ENCODE measurements around the gene DOK3.

The DOK3 gene

DNA sequence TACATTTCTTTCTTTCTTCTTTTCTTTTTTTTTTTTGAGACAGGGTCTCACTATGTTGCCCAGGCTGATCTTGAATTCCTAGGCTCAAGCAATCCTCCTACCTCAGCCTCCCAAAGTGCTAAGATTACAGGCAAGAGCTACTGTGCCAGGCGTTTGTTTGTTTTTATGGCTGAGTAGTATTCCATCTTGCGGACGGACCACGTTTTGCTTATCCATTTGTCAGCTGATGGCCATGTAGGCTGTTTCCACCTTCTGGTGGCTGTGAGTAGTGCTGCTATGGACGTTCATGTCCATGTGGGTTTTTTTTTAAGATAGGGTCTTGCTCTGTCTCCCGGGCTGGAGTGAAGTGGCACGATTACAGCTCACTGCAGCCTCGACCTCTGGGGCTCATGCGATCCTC lies 2.5 kb downstream of the DOK3 start:
- Histone ChIP-seq H4K91ac (ENCODE audit: low read length) (no peak overlapping the region), H3K4me1 (ENCODE audit: control insufficient read depth, insufficient read depth, low read depth, low read length) (peaks cover 9% of the 10 kb centered on the region), H3K14ac (ENCODE audit: low read length in 2 of 2) (no peak overlapping the region), H3K4ac (ENCODE audit: low read depth in 1 of 2, low read length in 2 of 2) (no peak overlapping the region), H2BK5ac (ENCODE audit: low read depth, low read length, poor library complexity, severe bottlenecking) (no peak overlapping the region), H3K9me3 (ENCODE audit: control insufficient read depth, low read length) (no peaks in the 10 kb centered on the region), H3K79me1 (replicated peaks; ENCODE audit: low read length, poor library complexity, severe bottlenecking) (peaks cover 7% of the 10 kb centered on the region), H3K4me3 (ENCODE audit: insufficient read depth in 1 of 2, low read depth in 1 of 2, low read length in 2 of 2) (no peak overlapping the region), H4K8ac (ENCODE audit: low read length) (no peak overlapping the region), H2BK12ac (ENCODE audit: low read length in 2 of 2) (no peak overlapping the region), H3K9ac (ENCODE audit: low read length) (no peak overlapping the region), H3K27me3 (ENCODE audit: control insufficient read depth in 1 of 2, insufficient read depth in 1 of 2, low read length in 2 of 2) (no peaks in the 10 kb centered on the region), H2BK120ac (ENCODE audit: low read depth, low read length) (no peak overlapping the region), H3K4me2 (ENCODE audit: low read length, poor library complexity, severe bottlenecking) (no peak overlapping the region), H3K27ac (ENCODE audit: low read length, poor library complexity, severe bottlenecking) (no peak overlapping the region), H3K23ac (ENCODE audit: low read length in 2 of 2) (no peak overlapping the region), H2AK5ac (ENCODE audit: low read length, severe bottlenecking) (no peak overlapping the region), H3K18ac (ENCODE audit: low read depth in 1 of 2, low read length in 2 of 2) (no peak overlapping the region), H2BK15ac (ENCODE audit: low read depth, poor library complexity, severe bottlenecking) (no peak overlapping the region), H2AFZ (ENCODE audit: low read depth, low read length) (no peak overlapping the region), H3K36me3 (ENCODE audit: control insufficient read depth in 1 of 2, insufficient read depth in 2 of 2, low read depth in 1 of 2, low read length in 2 of 2) (peaks cover 19 to 71% of the 10 kb centered on the region in 2 experiments)
- peak; percentile 56 for DNase-seq
- WGBS, result 90% methylated on average over 9 of the region's 9 CpGs

DNA sequence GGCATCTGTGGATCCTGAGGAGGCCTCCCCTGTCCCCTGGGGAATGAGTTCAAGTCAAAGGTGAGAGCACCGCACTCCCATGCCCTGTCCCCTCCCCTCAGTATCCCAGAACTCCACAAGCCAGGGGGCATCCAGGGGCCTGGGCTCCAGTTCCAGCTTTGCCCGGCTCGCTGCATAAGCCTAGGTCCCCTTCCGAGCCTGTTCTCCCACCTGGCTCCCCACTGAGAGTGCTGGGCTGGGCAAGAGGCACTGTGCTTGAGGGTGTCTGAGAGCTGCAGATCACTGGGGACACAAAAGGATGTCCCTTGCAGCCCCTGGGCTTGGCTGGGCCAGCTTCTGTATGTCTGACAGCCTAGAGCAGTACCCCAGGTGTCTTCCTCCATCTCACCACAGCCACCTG lies 4.6 kb downstream of the DOK3 start:
- Histone ChIP-seq H4K91ac (ENCODE audit: low read length) (no peak overlapping the region), H2BK5ac (ENCODE audit: low read depth, low read length, poor library complexity, severe bottlenecking) (no peak overlapping the region), H2BK12ac (ENCODE audit: low read length in 2 of 2) (no peak overlapping the region), H3K4me1 (ENCODE audit: control insufficient read depth, insufficient read depth, low read depth, low read length) (peaks cover 16% of the 10 kb centered on the region), H2BK15ac (ENCODE audit: low read depth, poor library complexity, severe bottlenecking) (no peak overlapping the region), H3K18ac (ENCODE audit: low read depth in 1 of 2, low read length in 2 of 2) (no peak overlapping the region), H3K79me1 (replicated peaks; ENCODE audit: low read length, poor library complexity, severe bottlenecking) (peaks cover 1% of the 10 kb centered on the region), H3K27me3 (ENCODE audit: control insufficient read depth in 1 of 2, insufficient read depth in 1 of 2, low read length in 2 of 2) (no peaks in the 10 kb centered on the region), H2AK5ac (ENCODE audit: low read length, severe bottlenecking) (no peak overlapping the region), H2BK120ac (ENCODE audit: low read depth, low read length) (no peak overlapping the region), H3K9ac (ENCODE audit: low read length) (no peak overlapping the region), H3K14ac (ENCODE audit: low read length in 2 of 2) (no peak overlapping the region), H4K8ac (ENCODE audit: low read length) (no peak overlapping the region), H3K36me3 (ENCODE audit: control insufficient read depth in 1 of 2, insufficient read depth in 2 of 2, low read depth in 1 of 2, low read length in 2 of 2) (peaks cover 0 to 50% of the 10 kb centered on the region in 2 experiments), H3K4me2 (ENCODE audit: low read length, poor library complexity, severe bottlenecking) (no peak overlapping the region), H3K9me3 (ENCODE audit: control insufficient read depth, low read length) (no peaks in the 10 kb centered on the region), H3K27ac (ENCODE audit: low read length, poor library complexity, severe bottlenecking) (no peak overlapping the region), H3K4me3 (ENCODE audit: insufficient read depth in 1 of 2, low read depth in 1 of 2, low read length in 2 of 2) (no peak overlapping the region), H2AFZ (ENCODE audit: low read depth, low read length) (no peak overlapping the region), H3K23ac (ENCODE audit: low read length in 2 of 2) (no peak overlapping the region), H3K4ac (ENCODE audit: low read depth in 1 of 2, low read length in 2 of 2) (no peak overlapping the region)
- DNase-seq, result no peak
- 93% methylated on average over 2 of the region's 4 CpGs for WGBS

DNA sequence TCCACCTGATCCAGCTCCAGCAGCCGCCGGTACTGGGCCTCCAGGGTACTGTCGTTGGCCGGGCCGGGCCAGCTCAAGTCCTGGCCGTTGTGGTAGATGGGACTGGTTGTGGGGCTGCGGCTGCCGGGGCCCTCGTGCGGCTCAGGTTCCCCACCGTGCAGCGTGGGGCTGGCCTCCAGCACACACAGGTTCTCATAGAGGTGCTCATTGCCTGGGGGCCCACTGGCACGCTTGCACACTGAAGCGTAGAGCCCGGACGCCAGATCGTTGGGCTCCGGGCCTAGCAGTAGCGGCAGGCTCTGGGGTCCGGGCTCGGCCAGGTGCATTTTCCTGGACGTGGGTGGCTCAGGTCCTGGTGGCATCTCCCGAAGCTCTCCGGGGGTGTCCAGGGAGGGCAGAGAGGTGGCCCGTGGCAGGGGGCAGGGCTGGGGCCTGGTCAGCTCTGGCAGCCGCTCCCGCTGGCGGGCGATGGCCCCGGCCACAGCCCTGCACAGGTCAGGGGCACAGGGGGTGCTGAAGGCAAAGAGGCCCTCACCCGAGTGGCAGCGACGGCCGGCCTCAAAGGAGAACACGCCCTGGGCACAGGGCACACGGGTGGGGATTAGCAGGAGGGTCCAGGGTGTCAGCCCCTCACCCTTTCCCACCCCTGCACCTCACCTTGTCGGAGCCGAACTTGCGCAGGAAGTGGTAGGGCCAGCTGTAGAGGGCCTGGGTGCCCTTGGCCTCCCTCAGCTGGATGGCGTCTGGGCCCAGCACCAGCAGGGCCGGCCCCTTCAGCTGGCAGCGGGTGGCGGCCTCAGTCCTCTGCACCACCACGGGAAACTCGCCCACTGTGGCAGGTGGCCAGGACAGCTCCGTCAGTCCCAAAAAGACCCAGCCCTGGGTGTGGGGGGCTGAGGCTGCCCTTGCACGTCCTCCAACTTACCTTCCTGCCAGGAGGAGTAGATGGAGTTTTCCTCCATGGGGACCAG lies 5.3 kb downstream of the DOK3 start:
- no peak overlapping the region for H3K27ac ChIP-seq (ENCODE audit: low read length, poor library complexity, severe bottlenecking)
- H2BK15ac ChIP-seq (ENCODE audit: low read depth, poor library complexity, severe bottlenecking), result no peak overlapping the region
- H3K23ac ChIP-seq (ENCODE audit: low read length in 2 of 2), result no peak overlapping the region
- H3K9ac ChIP-seq (ENCODE audit: low read length), result no peak overlapping the region
- no peak overlapping the region for H3K14ac ChIP-seq (ENCODE audit: low read length in 2 of 2)
- no peak overlapping the region for H2BK120ac ChIP-seq (ENCODE audit: low read depth, low read length)
- H3K36me3 ChIP-seq (ENCODE audit: control insufficient read depth in 1 of 2, insufficient read depth in 2 of 2, low read depth in 1 of 2, low read length in 2 of 2), result peaks cover 0 to 43% of the 10 kb centered on the region in 2 experiments
- peaks cover 16% of the 10 kb centered on the region for H3K4me1 ChIP-seq (ENCODE audit: control insufficient read depth, insufficient read depth, low read depth, low read length)
- no peak overlapping the region for H3K18ac ChIP-seq (ENCODE audit: low read depth in 1 of 2, low read length in 2 of 2)
- H3K27me3 ChIP-seq (ENCODE audit: control insufficient read depth in 1 of 2, insufficient read depth in 1 of 2, low read length in 2 of 2), result no peaks in the 10 kb centered on the region
- no peak for DNase-seq
- H3K4me2 ChIP-seq (ENCODE audit: low read length, poor library complexity, severe bottlenecking), result no peak overlapping the region
- H4K8ac ChIP-seq (ENCODE audit: low read length), result no peak overlapping the region
- no peak overlapping the region for H2AFZ ChIP-seq (ENCODE audit: low read depth, low read length)
- H2BK5ac ChIP-seq (ENCODE audit: low read depth, low read length, poor library complexity, severe bottlenecking), result no peak overlapping the region
- no peak overlapping the region for H2BK12ac ChIP-seq (ENCODE audit: low read length in 2 of 2)
- no peaks in the 10 kb centered on the region for H3K9me3 ChIP-seq (ENCODE audit: control insufficient read depth, low read length)
- no peak overlapping the region for H3K4me3 ChIP-seq (ENCODE audit: insufficient read depth in 1 of 2, low read depth in 1 of 2, low read length in 2 of 2)
- H3K4ac ChIP-seq (ENCODE audit: low read depth in 1 of 2, low read length in 2 of 2), result no peak overlapping the region
- H3K79me1 ChIP-seq (replicated peaks; ENCODE audit: low read length, poor library complexity, severe bottlenecking), result no peaks in the 10 kb centered on the region
- H2AK5ac ChIP-seq (ENCODE audit: low read length, severe bottlenecking), result no peak overlapping the region
- WGBS, result 96% methylated on average over 45 of the region's 47 CpGs
- H4K91ac ChIP-seq (ENCODE audit: low read length), result no peak overlapping the region

DNA sequence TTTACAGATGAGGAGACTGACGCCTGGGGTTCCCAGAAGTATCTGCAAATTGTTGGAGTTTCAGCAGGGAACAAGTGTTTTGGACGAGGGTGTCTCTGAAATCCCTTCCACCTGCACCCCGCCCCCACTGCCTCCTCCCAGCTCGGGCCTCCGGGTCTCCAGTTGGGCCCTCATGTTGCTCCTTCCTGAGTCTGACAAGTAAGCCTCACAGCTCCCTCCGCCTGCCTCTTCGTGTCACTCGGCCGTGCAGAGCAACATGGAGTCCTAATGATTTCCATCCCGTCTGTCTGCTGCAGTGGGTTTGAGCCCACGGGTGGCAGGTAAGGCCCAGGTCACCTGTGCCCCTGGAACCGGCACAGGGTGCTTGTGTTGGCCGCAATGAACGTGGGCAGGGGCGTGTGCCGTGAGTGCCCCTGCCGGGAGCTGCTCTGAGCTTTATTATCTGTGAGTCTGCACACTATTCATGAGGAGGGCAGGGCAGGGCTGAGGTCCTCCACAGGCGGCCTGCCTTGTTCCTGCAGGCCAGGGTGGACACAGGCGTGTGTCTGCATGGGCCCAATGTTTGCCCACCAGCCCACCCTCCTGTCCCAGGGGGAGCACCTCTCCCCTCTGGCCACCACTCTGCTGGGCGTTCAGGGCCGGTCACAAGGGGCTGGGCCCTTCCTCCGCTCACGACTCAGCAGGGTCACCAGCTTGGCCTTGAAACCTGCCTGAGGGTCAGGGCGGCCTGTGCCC lies 6.1 kb downstream of the DOK3 start:
- Histone ChIP-seq H3K27me3 (ENCODE audit: control insufficient read depth in 1 of 2, insufficient read depth in 1 of 2, low read length in 2 of 2) (no peaks in the 10 kb centered on the region), H3K79me1 (replicated peaks; ENCODE audit: low read length, poor library complexity, severe bottlenecking) (peaks cover 2% of the 10 kb centered on the region), H2AK5ac (ENCODE audit: low read length, severe bottlenecking) (no peak overlapping the region), H3K4me3 (ENCODE audit: insufficient read depth in 1 of 2, low read depth in 1 of 2, low read length in 2 of 2) (no peak overlapping the region), H3K27ac (ENCODE audit: low read length, poor library complexity, severe bottlenecking) (no peak overlapping the region), H3K18ac (ENCODE audit: low read depth in 1 of 2, low read length in 2 of 2) (no peak overlapping the region), H3K36me3 (ENCODE audit: control insufficient read depth in 1 of 2, insufficient read depth in 2 of 2, low read depth in 1 of 2, low read length in 2 of 2) (peaks cover 0 to 35% of the 10 kb centered on the region in 2 experiments), H3K4me2 (ENCODE audit: low read length, poor library complexity, severe bottlenecking) (no peak overlapping the region), H3K14ac (ENCODE audit: low read length in 2 of 2) (no peak overlapping the region), H2BK15ac (ENCODE audit: low read depth, poor library complexity, severe bottlenecking) (no peak overlapping the region), H3K23ac (ENCODE audit: low read length in 2 of 2) (no peak overlapping the region), H3K4ac (ENCODE audit: low read depth in 1 of 2, low read length in 2 of 2) (no peak overlapping the region), H2BK5ac (ENCODE audit: low read depth, low read length, poor library complexity, severe bottlenecking) (no peak overlapping the region), H3K9ac (ENCODE audit: low read length) (no peak overlapping the region), H2BK120ac (ENCODE audit: low read depth, low read length) (no peak overlapping the region), H2BK12ac (ENCODE audit: low read length in 2 of 2) (no peak overlapping the region), H4K91ac (ENCODE audit: low read length) (no peak overlapping the region), H4K8ac (ENCODE audit: low read length) (no peak overlapping the region), H3K9me3 (ENCODE audit: control insufficient read depth, low read length) (no peaks in the 10 kb centered on the region), H2AFZ (ENCODE audit: low read depth, low read length) (no peak overlapping the region), H3K4me1 (ENCODE audit: control insufficient read depth, insufficient read depth, low read depth, low read length) (peaks cover 14% of the 10 kb centered on the region)
- 92% methylated on average over 24 of the region's 24 CpGs for WGBS
- DNase-seq, result no peak

Data from mesenchymal stem cell (in vitro differentiated cells and primary cell).